Mucosa of rectum (tissue), 2 donors: ENCODE data around the gene PACRG.

Experiments used
- H3K27ac ChIP-seq, 2 donors: one replicate each; pipeline ENCODE4 v1.7.0; 2013; ENCODE audit warnings: inconsistent platforms in 2 of 2, low read depth in 2 of 2, low read length in 2 of 2
- H3K27me3 ChIP-seq, 2 donors: one replicate each; pipeline ENCODE4 v1.7.0; 2013; ENCODE audit warnings: low read length in 2 of 2; ENCODE audit not compliant: control insufficient read depth in 2 of 2, insufficient read depth in 2 of 2
- H3K36me3 ChIP-seq, 2 donors: one replicate each; pipeline ENCODE4 v1.7.0; 2013; ENCODE audit warnings: low read length in 2 of 2; ENCODE audit not compliant: control insufficient read depth in 2 of 2, insufficient read depth in 2 of 2
- H3K4me1 ChIP-seq, 2 donors: one replicate each; pipeline ENCODE4 v1.7.0; 2013; ENCODE audit warnings: low read length in 2 of 2, mild to moderate bottlenecking in 1 of 2; ENCODE audit not compliant: control insufficient read depth in 2 of 2, insufficient read depth in 2 of 2
- H3K4me3 ChIP-seq, 2 donors: one replicate each; pipeline ENCODE4 v1.7.0; 2013; ENCODE audit warnings: low read length in 2 of 2
- H3K9ac ChIP-seq, 2 donors: one replicate each; pipeline ENCODE4 v1.7.0; 2013; ENCODE audit warnings: low read length in 2 of 2, low read depth in 1 of 2, mild to moderate bottlenecking in 1 of 2
- H3K9me3 ChIP-seq, 2 donors: one replicate each; pipeline ENCODE4 v1.7.0; 2013; ENCODE audit warnings: low read length in 2 of 2; ENCODE audit not compliant: control insufficient read depth in 2 of 2
- donor health status: healthy.
- donor health status: Normal muscosa, but diverticular disease.

The PACRG gene

DNA sequence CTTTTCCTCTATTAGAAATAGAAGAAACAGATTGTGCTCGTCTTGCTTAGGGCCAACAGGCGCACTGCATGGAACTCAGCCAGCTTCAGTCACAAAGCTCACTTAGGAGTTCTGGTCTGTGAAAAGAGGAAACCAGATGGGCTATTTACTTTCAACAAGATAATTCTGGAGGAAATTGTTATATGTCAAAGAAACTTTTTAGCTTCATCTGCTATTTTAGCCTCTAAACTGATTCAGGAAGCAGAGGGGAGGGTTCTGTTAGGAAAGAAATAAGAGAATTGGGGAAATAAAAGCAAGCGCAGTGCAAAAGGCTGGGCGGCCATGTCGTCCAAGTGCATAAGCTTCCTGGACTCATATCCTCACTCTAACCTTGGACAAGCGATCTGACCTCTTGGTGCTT, 21.5 kb upstream of the PACRG start:
- Histone ChIP-seq H3K9ac (no peak overlapping the region), H3K4me1 (no peaks in the 10 kb centered on the region), H3K4me3 (no peak overlapping the region), H3K9me3 (no peaks in the 10 kb centered on the region), H3K27me3 (no peaks in the 10 kb centered on the region), H3K27ac (peak overlapping the region in 1 of 2 donors; percentile 3), H3K36me3 (no peaks in the 10 kb centered on the region)

DNA sequence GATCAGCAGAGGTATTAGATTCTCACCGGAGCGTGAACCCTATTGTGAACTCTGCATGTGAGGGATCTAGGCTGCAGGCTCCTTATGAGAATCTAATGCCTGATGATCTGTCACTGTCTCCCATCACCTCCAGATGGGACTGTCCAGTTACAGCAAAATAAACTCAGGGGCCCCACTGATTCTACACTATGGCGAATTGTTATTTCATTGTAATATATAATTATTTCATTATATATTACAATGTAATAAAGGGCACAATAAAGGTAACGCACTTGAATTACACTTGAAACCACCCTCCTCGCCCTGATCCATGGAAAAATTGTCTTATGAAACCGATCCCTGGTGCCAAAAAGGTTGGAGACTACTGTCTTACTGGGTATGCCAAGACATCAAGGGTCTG, 18.8 kb upstream of the PACRG start:
- H3K27me3 ChIP-seq, result no peaks in the 10 kb centered on the region
- H3K9ac ChIP-seq, result no peak overlapping the region
- no peaks in the 10 kb centered on the region for H3K36me3 ChIP-seq
- no peaks in the 10 kb centered on the region for H3K9me3 ChIP-seq
- H3K4me3 ChIP-seq, result no peak overlapping the region
- no peak overlapping the region for H3K27ac ChIP-seq
- no peaks in the 10 kb centered on the region for H3K4me1 ChIP-seq

DNA sequence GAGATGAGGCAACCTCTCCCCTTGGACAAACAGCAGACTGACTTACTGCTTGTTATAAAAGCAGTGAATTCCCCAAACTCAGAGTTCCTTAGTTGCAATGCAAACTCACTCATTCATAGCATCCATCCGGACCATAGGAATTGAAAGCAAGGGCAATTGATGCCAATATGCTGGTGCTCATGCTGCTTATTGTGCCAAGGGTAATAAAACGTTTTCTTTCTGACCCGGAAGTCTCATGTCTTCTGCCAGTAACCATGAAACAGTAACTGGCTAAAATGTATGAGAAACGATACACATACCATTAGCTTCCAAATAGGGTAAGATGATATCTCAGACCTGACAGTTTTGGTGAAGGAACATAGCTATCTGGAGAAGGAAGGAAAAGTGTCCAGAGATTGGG, 18.3 kb upstream of the PACRG start:
- Histone ChIP-seq H3K27ac (no peak overlapping the region), H3K36me3 (no peaks in the 10 kb centered on the region), H3K4me3 (no peak overlapping the region), H3K27me3 (no peaks in the 10 kb centered on the region), H3K9me3 (no peaks in the 10 kb centered on the region), H3K9ac (no peak overlapping the region), H3K4me1 (no peaks in the 10 kb centered on the region)

DNA sequence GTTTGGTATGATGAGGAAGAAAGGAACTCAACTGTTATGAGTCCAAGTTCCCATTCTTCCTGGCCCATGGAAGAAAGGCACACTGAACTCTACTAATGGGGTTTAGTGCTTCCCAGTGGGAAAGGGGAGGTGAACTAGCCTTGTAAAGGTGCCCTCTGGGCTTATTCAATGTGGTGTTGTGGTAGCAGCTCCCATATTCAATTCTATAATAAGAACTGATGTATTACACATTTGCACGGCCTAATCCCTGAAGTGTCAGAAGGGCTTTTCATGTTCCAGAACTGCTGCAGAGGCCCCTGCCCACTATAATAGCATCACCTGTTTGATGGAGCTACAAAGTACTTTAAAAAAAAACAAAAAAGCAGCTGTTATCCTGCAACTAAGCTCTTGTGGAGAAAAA, 17.4 kb upstream of the PACRG start:
- no peak overlapping the region for H3K27ac ChIP-seq
- H3K9ac ChIP-seq, result no peak overlapping the region
- no peaks in the 10 kb centered on the region for H3K36me3 ChIP-seq
- H3K4me1 ChIP-seq, result no peaks in the 10 kb centered on the region
- H3K27me3 ChIP-seq, result no peaks in the 10 kb centered on the region
- no peaks in the 10 kb centered on the region for H3K9me3 ChIP-seq
- no peak overlapping the region for H3K4me3 ChIP-seq

DNA sequence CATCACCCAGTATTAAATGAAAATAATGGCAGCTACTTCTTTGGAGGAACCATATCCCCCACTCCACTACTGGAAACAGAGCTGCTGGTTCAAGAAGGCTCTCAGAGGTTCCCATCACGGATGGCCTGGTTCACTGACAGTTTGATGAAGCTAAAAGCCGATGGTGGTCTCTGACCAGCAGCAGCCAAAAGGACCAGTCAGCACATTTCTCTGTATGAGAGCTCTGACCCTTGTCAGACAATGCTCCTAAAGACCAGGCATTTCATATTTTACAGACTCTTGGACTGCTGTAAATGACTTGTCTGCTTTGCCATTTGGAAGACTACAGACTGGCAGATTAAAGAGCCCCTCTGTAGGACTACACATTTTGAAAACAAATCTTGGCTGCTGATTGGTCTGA, 16.8 kb upstream of the PACRG start:
- H3K4me3 ChIP-seq, result no peak overlapping the region
- H3K9me3 ChIP-seq, result no peaks in the 10 kb centered on the region
- H3K36me3 ChIP-seq, result no peaks in the 10 kb centered on the region
- H3K4me1 ChIP-seq, result no peaks in the 10 kb centered on the region
- no peaks in the 10 kb centered on the region for H3K27me3 ChIP-seq
- no peak overlapping the region for H3K9ac ChIP-seq
- H3K27ac ChIP-seq, result no peak overlapping the region

DNA sequence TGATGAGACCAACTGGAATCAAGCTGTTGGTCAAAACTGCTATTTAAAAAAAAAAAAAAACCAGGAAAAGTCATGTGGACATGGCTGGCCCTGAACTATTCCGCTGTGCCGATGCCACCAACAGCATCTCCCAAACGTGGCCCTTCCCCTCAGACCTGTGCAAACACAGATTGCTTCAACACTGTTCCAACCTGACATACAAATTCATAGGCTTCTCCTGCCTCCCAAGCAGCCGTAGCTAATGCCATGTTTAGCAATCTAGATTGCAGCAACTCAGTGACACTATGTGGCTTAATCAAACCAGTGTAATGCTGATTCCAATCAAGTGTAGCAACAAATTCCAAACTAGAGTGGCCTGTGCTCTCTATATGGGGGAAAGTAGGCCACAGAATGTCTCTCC, 16.4 kb upstream of the PACRG start:
- H3K36me3 ChIP-seq, result no peaks in the 10 kb centered on the region
- H3K27ac ChIP-seq, result no peak overlapping the region
- no peak overlapping the region for H3K9ac ChIP-seq
- no peaks in the 10 kb centered on the region for H3K9me3 ChIP-seq
- H3K4me1 ChIP-seq, result no peaks in the 10 kb centered on the region
- no peak overlapping the region for H3K4me3 ChIP-seq
- no peaks in the 10 kb centered on the region for H3K27me3 ChIP-seq

DNA sequence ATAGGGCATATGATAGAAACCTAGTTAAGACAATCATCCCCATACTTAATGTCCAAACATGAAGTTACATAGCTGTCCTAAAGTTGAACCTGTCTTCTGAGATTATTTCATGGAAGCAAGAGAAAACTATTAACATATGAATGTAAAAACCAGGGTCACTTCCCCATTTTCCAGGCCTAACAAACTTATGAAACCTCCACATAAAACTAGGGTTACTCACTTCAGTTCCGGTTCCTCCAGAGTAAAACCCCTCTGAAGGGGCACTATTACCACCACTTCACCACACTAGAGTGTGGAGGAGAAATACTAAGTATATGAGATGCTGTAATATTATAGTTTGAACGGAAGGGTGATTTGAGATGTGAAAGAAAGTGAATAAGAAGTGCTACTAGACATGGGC, 15.1 kb upstream of the PACRG start:
- Histone ChIP-seq H3K36me3 (no peaks in the 10 kb centered on the region), H3K9me3 (no peaks in the 10 kb centered on the region), H3K4me1 (no peaks in the 10 kb centered on the region), H3K4me3 (no peak overlapping the region), H3K27ac (no peak overlapping the region), H3K9ac (no peak overlapping the region), H3K27me3 (no peaks in the 10 kb centered on the region)

DNA sequence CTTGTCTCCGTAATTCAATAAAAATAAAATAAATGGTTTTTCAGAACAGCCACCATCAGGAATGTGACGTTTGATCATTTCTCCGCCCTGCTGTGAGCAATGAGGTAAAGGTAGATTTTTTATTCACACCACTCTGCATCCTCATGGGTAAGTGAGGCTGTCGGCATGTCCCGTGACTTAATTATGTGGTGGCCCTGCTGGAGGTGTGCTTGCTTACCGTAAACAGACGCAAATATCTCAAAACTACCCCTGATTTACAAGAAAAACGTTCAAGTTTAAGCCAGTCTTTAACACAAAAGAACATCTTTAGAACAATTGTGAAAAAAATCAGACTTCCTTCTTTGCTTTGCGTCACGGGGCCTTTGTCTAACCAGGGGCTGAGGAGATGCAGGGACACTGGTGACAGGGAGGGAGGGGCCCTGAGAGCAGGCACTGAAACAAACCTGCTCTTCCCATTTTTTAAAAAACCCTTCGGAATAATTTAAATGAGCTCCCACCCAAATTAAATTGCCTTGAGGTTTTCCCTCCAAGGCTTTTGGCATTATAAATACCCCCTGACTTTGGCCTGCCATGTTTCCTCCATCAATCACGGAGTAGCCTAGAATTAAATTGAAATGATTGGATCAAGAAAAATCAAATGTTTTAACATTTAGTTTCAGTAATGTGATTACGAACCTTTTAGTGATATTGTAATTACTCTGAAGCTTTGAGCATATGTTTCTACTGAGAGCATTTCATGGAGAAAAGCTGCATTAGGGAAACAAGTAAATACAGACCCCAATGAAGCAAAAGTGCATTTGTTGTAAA, 13.6 kb upstream of the PACRG start:
- Histone ChIP-seq H3K4me3 (no peak overlapping the region), H3K9ac (no peak overlapping the region), H3K27me3 (no peaks in the 10 kb centered on the region), H3K4me1 (no peaks in the 10 kb centered on the region), H3K27ac (no peak overlapping the region), H3K9me3 (no peaks in the 10 kb centered on the region), H3K36me3 (no peaks in the 10 kb centered on the region)

DNA sequence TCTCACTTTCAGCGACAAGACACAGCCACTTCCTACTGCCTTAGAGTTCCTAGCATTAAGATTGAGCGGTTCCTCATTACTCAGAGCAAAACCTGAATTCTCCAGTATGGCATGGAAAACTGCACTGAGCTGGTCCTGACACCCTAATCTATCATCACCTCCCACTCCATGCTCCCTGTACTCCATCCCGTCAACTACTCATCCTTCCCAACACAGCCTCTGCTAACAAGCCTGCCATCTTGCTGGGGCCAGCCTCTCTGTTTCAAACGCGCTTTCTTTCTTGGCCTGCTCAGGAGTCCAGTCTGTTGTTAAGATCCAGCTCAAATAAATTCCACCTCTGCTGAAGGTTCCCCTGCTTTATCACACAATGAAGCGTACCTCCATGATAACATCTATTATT, 12.2 kb upstream of the PACRG start:
- no peaks in the 10 kb centered on the region for H3K9me3 ChIP-seq
- H3K27me3 ChIP-seq, result no peaks in the 10 kb centered on the region
- no peak overlapping the region for H3K4me3 ChIP-seq
- no peak overlapping the region for H3K9ac ChIP-seq
- H3K4me1 ChIP-seq, result no peaks in the 10 kb centered on the region
- no peak overlapping the region for H3K27ac ChIP-seq
- H3K36me3 ChIP-seq, result no peaks in the 10 kb centered on the region

DNA sequence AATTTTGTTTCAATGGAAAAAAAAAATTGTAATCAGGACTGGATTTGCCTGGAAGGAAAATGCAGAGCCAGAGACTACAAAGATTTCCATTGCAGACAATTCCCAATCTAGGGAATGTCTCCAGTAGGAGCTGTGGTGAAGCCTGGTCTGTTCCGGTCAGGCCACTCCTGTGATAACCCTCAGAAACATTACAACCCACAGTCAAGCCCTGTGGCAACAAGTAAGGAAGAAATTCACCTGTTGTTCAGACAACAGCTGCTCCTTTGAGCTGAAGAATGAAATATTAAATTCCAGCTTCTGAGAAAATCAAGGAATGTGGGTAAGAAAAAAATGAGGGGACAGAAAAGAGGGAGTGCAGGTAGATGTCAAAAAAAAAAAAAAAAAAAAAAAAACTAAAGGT, 8.2 kb upstream of the PACRG start:
- H3K9me3 ChIP-seq, result no peaks in the 10 kb centered on the region
- H3K9ac ChIP-seq, result no peak overlapping the region
- H3K27me3 ChIP-seq, result no peaks in the 10 kb centered on the region
- H3K36me3 ChIP-seq, result no peaks in the 10 kb centered on the region
- no peak overlapping the region for H3K4me3 ChIP-seq
- H3K4me1 ChIP-seq, result no peaks in the 10 kb centered on the region
- H3K27ac ChIP-seq, result no peak overlapping the region

DNA sequence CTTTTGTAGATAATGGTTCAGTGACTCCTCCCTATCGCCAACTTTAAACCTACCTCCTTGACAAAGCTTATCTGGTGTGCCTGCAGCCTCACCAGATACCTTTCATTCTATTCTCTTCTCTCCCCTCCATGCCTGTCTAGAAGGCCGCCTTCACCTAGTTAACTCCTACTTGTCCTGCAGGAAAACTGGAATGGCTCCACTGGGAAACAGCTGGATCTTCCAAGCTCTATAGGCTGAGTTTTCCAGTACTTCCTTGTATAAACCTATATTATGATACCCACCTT, 6.4 kb upstream of the PACRG start:
- no peaks in the 10 kb centered on the region for H3K9me3 ChIP-seq
- no peak overlapping the region for H3K4me3 ChIP-seq
- no peaks in the 10 kb centered on the region for H3K36me3 ChIP-seq
- no peak overlapping the region for H3K9ac ChIP-seq
- no peak overlapping the region for H3K27ac ChIP-seq
- no peaks in the 10 kb centered on the region for H3K27me3 ChIP-seq
- peaks cover 0 to 9% of the 10 kb centered on the region in 2 donors for H3K4me1 ChIP-seq
